Inferior parietal cortex (tissue), 1 donor: ENCODE data around the gene GRIN2D.

Source experiments
- DNase-seq: peaks from one replicate; pipeline ENCODE4 v3.0.0-alpha.2; 2016; ENCODE audit errors: extremely low spot score

The GRIN2D gene

DNA sequence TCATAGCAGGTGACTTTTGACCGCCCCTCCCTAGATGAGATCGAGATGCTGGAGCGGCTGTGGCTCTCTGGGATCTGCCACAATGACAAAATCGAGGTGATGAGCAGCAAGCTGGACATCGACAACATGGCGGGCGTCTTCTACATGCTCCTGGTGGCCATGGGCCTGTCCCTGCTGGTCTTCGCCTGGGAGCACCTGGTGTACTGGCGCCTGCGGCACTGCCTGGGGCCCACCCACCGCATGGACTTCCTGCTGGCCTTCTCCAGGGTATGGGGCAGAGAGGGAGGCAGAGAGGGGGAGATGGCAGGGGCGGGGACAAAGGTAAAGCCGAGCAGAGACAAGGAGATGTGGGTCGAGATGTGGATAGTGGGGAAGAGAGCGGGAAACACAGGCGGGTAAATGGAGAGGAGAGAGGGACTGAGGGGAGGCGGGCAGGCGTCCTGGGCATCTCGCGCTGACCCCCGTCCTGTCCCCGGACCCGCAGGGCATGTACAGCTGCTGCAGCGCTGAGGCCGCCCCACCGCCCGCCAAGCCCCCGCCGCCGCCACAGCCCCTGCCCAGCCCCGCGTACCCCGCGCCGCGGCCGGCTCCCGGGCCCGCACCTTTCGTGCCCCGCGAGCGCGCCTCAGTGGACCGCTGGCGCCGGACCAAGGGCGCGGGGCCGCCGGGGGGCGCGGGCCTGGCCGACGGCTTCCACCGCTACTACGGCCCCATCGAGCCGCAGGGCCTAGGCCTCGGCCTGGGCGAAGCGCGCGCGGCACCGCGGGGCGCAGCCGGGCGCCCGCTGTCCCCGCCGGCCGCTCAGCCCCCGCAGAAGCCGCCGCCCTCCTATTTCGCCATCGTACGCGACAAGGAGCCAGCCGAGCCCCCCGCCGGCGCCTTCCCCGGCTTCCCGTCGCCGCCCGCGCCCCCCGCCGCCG, 48.9 kb downstream of the GRIN2D start:
- DNase-seq, result no peak

DNA sequence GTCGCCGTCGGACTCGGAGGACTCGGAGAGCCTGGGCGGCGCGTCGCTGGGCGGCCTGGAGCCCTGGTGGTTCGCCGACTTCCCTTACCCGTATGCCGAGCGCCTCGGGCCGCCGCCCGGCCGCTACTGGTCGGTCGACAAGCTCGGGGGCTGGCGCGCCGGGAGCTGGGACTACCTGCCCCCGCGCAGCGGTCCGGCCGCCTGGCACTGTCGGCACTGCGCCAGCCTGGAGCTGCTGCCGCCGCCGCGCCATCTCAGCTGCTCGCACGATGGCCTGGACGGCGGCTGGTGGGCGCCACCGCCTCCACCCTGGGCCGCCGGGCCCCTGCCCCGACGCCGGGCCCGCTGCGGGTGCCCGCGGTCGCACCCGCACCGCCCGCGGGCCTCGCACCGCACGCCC, 49.8 kb downstream of the GRIN2D start:
- no peak for DNase-seq
